HepG2 (cell line): Measurements from ENCODE around the gene KCNMA1.

Source experiments
- CREB1 ChIP-seq, 2 experiments: fragments of 450-650 bp in 1 of 2; IDR thresholded peaks; 2 replicates each; pipeline ENCODE4 v1.6.1; 2016 to 2017; ENCODE audit warnings: control low read depth in 1 of 2, mild to moderate bottlenecking in 1 of 2, missing compliant biosample characterization in 1 of 2, missing genetic modification characterization in 1 of 2
- CTCF ChIP-seq: sonication (generic); formaldehyde crosslinking; IDR thresholded peaks from 2 replicates; pipeline ENCODE4 v1.5.0; 2020; ENCODE audit warnings: mild to moderate bottlenecking, missing genetic modification reagents, moderate library complexity
- E2F5 ChIP-seq: sonication (generic); formaldehyde crosslinking; conservative IDR thresholded peaks from 2 replicates; pipeline ENCODE4 v1.4.0; 2020; ENCODE audit warnings: missing genetic modification reagents
- EZH2 ChIP-seq: conservative IDR thresholded peaks from 2 replicates; pipeline ENCODE4 v1.6.1; 2012; ENCODE audit warnings: mild to moderate bottlenecking, low read depth, low read length, moderate library complexity
- FOSL1 ChIP-seq: sonication (generic); formaldehyde crosslinking; IDR thresholded peaks from 2 replicates; pipeline ENCODE4 v1.9.0; 2021; ENCODE audit warnings: missing genetic modification reagents, borderline replicate concordance
- GPN1 ChIP-seq: sonication (generic); formaldehyde crosslinking; IDR thresholded peaks from 2 replicates; pipeline ENCODE4 v1.5.1; 2020; ENCODE audit warnings: missing genetic modification reagents, borderline replicate concordance
- HIC2 ChIP-seq: sonication (generic); formaldehyde crosslinking; IDR thresholded peaks from 2 replicates; pipeline ENCODE4 v1.9.0; 2022; ENCODE audit warnings: low read depth, missing genetic modification reagents
- JUNB ChIP-seq: sonication (generic); formaldehyde crosslinking; IDR thresholded peaks from 2 replicates; pipeline ENCODE4 v1.8.0; 2022; ENCODE audit warnings: missing genetic modification reagents, mild to moderate bottlenecking, borderline replicate concordance
- MYC ChIP-seq: sonication (generic); formaldehyde crosslinking; IDR thresholded peaks from 2 replicates; pipeline ENCODE4 v1.9.0; 2021; ENCODE audit warnings: missing genetic modification reagents, borderline replicate concordance
- MYPOP ChIP-seq: sonication (generic); formaldehyde crosslinking; IDR thresholded peaks from 2 replicates; pipeline ENCODE4 v1.8.1; 2023; ENCODE audit warnings: mild to moderate bottlenecking, moderate library complexity, missing genetic modification reagents
- RAD21 ChIP-seq: fragments of 450-650 bp; formaldehyde crosslinking; IDR thresholded peaks from 2 replicates; pipeline ENCODE4 v1.5.0; 2020; ENCODE audit warnings: mild to moderate bottlenecking
- SETDB1 ChIP-seq: sonication (generic); formaldehyde crosslinking; IDR thresholded peaks from 2 replicates; pipeline ENCODE4 v1.5.1; 2020; ENCODE audit warnings: missing genetic modification reagents, mild to moderate bottlenecking, borderline replicate concordance
- SP1 ChIP-seq, 2 experiments: fragments of 450-650 bp in 1 of 2; sonication (generic) in 1 of 2; formaldehyde crosslinking in 1 of 2; IDR thresholded peaks; 2 replicates each; pipeline versions ENCODE4 v1.4.0 to v1.6.1; 2016 to 2020; ENCODE audit warnings: missing genetic modification reagents in 1 of 2
- TARDBP ChIP-seq: sonication (generic); formaldehyde crosslinking; IDR thresholded peaks from 2 replicates; pipeline ENCODE4 v1.8.0; 2022; ENCODE audit warnings: mild to moderate bottlenecking, missing genetic modification reagents

- TF ChIP-seq TARDBP (CRISPR knock-in tag) (no peak), SETDB1 (CRISPR knock-in tag) (no peak), SP1 (IDR thresholded peaks at IDR 0.05) (no peak), SP1 (CRISPR knock-in tag; IDR thresholded peaks at IDR 0.05) (no peak), EZH2 (no peak), MYC (CRISPR knock-in tag) (no peak), GPN1 (no peak), MYPOP (CRISPR knock-in tag) (no peak), CREB1 (IDR thresholded peaks at IDR 0.05) (no peak), CREB1 (CRISPR knock-in tag; IDR thresholded peaks at IDR 0.05) (no peak), RAD21 (CRISPR knock-in tag) (no peak), JUNB (CRISPR knock-in tag) (no peak), FOSL1 (CRISPR knock-in tag) (no peak), HIC2 (CRISPR knock-in tag) (no peak), E2F5 (CRISPR knock-in tag) (no peak), CTCF (CRISPR knock-in tag) (no peak)
Measured at GRCh38 chr10:77561991-77562390, 75.6 kb downstream of the KCNMA1 start.
